Colonic mucosa (tissue), 4 donors: ENCODE measurements around the gene CDH3. TPM values are rescaled to one million over a fixed set of nuclear protein-coding genes. Genes with fewer than 3 reads are reported as not detected.

Experiments
- DNase-seq: peaks from one replicate; pipeline ENCODE4 v3.0.0-alpha.2; 2020
- H3K27ac ChIP-seq: fragments of 200-600 bp; one replicate; pipeline ENCODE4 v1.8.0; 2021
- H3K27me3 ChIP-seq: fragments of 200-600 bp; one replicate; pipeline ENCODE4 v1.8.0; 2021
- H3K36me3 ChIP-seq: fragments of 200-600 bp; one replicate; pipeline ENCODE4 v1.8.0; 2021
- H3K4me1 ChIP-seq: fragments of 200-600 bp; one replicate; pipeline ENCODE4 v1.8.0; 2021; ENCODE audit warnings: mild to moderate bottlenecking
- H3K4me3 ChIP-seq: fragments of 200-600 bp; one replicate; pipeline ENCODE4 v1.8.0; 2021
- H3K9ac ChIP-seq, 2 donors: one replicate each; pipeline ENCODE4 v1.7.0; 2013; ENCODE audit warnings: control low read depth in 2 of 2, low read depth in 2 of 2, low read length in 2 of 2
- H3K9me3 ChIP-seq: fragments of 200-600 bp; one replicate; pipeline ENCODE4 v1.8.0; 2021
- intact Hi-C: fragments of 100-400 bp; cut with DNase I; formaldehyde crosslinking; loops from one replicate; pipeline ENCODE4 v1.14.1; 2022
- total RNA-seq, 2 donors: library from RNA; stranded (reverse); fragmentation: NEBNext Ultra II Directional in 1 of 2; extraction: Animal tissue kit (Norgen Biotek cat#: 25700) in 1 of 2; gene quantifications; one replicate each; pipeline ENCODE4 v1.2.1, GENCODE V29; 2021
- TF ChIP-seq, protein P1 (sequence below): fragments of 200-600 bp; IDR thresholded peaks from one replicate; pipeline ENCODE4 v1.8.0; 2022; ENCODE audit warnings: antibody characterized with exemption, mild to moderate bottlenecking
- donor health status: healthy.
- donor health status: DM: no; HTN: no; CAD: no.
- donor health status: DM: no; HTN: no; CAD: no.

Gene CDH3
- total RNA-seq, 2 donors from 2014 or later: 3.6 to 3.9 TPM

DNA sequence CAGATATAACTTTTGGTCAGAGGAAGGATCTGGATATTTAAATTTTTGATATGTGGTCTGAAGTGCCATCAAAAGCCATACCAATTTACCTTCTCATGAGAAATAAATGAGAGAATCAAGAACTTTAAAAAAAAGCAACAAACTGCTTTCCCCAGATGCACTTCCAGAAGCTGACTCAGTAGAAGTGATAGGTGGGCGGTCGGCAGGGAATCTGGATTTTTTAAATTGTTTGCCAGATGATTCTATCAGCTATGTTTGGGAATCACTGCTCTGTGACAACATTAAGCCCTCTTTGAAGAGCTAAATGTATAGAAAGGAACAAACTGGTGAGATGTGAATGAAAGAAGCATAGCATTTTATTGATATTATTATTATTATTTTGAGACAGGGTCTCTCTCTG is 19.2 kb downstream of the CDH3 start:
- intact Hi-C loops: no loop called here
- no peak for DNase-seq
- no peak overlapping the region for H3K9ac ChIP-seq
- no peaks in the 10 kb centered on the region for H3K36me3 ChIP-seq
- H3K27me3 ChIP-seq: no peaks in the 10 kb centered on the region
- H3K27ac ChIP-seq: no peak overlapping the region
- H3K9me3 ChIP-seq: no peaks in the 10 kb centered on the region
- no peak overlapping the region for H3K4me3 ChIP-seq
- no peaks in the 10 kb centered on the region for H3K4me1 ChIP-seq
- TF ChIP-seq, protein P1, sequence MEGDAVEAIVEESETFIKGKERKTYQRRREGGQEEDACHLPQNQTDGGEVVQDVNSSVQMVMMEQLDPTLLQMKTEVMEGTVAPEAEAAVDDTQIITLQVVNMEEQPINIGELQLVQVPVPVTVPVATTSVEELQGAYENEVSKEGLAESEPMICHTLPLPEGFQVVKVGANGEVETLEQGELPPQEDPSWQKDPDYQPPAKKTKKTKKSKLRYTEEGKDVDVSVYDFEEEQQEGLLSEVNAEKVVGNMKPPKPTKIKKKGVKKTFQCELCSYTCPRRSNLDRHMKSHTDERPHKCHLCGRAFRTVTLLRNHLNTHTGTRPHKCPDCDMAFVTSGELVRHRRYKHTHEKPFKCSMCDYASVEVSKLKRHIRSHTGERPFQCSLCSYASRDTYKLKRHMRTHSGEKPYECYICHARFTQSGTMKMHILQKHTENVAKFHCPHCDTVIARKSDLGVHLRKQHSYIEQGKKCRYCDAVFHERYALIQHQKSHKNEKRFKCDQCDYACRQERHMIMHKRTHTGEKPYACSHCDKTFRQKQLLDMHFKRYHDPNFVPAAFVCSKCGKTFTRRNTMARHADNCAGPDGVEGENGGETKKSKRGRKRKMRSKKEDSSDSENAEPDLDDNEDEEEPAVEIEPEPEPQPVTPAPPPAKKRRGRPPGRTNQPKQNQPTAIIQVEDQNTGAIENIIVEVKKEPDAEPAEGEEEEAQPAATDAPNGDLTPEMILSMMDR: no peak

DNA sequence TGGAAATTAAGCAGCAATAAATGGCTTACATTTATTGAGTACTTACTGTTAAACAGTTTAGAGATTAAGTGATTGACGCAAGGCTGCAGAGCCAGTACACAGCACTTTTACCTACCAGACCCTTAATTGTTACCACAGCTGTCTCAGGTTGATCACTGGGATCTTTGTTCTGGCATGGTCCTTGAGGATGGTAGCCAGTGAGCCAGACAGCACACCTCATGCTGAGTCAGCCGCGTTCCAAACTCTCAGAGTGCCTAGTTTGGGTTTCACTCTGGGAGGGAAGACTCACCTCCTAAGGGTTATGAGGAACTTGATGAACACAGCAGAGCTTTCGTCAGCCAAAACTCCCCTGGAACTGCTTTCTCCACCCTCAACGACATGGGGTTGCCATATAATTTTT is 20.4 kb downstream of the CDH3 start:
- H3K27me3 ChIP-seq: no peaks in the 10 kb centered on the region
- H3K9me3 ChIP-seq: no peaks in the 10 kb centered on the region
- H3K27ac ChIP-seq: no peak overlapping the region
- intact Hi-C loops: no loop called here
- no peak overlapping the region for H3K4me3 ChIP-seq
- no peak for DNase-seq
- H3K9ac ChIP-seq: no peak overlapping the region
- TF ChIP-seq, protein P1: no peak
- H3K4me1 ChIP-seq: no peaks in the 10 kb centered on the region
- H3K36me3 ChIP-seq: no peaks in the 10 kb centered on the region

DNA sequence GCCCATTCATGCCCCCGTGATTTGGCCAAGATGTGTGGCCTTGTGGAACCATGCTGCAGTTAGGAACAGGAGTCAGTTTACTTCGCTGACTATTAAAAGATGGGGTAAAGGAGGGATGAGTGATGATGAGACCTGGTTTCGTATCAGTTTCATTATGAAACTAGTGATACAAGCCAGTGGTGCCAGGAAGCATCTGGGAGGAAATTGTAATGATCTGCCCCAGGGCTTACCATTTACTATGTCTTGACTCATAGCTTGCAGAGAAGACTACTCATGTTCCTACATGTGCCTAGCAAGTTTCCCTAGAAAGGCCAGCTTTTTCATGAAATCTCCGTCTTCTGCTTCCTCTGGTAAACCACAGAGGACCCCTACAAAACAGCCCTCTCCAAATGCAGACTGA is 23.2 kb downstream of the CDH3 start:
- Histone ChIP-seq H3K36me3 (no peaks in the 10 kb centered on the region), H3K9ac (no peak overlapping the region), H3K9me3 (no peaks in the 10 kb centered on the region), H3K4me3 (no peak overlapping the region), H3K27ac (no peak overlapping the region), H3K4me1 (no peaks in the 10 kb centered on the region), H3K27me3 (no peaks in the 10 kb centered on the region)
- intact Hi-C loops: no loop called here
- DNase-seq: no peak
- TF ChIP-seq, protein P1: no peak

DNA sequence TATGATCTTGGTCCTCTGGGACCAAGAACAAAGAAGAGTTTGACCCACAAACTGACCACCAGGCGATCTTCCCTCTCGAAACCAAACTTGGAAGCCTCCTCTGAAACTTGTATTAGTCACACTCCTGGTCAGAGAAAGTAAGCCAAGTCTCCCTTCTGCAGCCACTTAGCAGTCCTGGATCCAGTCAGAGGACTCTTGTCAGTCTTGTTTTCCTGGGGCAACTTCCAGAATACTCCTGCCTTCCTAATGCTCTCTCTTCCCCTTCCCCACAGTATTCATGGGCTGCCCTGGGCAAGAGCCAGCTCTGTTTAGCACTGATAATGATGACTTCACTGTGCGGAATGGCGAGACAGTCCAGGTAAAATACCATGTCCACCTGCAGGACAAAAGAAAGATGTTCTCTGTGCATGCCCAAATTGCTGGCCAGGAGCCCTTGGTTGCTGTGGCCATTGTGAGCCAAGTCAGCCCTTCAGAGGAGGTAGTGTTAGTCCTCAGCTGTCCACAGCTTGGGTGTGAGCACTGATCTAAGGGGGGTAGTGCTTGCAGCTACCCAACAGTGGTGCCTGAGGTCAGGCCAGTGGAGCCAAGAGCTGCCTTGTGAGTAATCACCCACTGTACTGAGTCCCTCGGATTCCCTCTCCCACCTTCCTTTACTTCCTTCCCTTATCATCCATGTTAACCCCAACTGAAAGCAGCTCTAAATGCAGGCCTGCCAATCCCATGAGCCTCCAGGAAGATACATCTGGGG is 31.2 kb downstream of the CDH3 start:
- Histone ChIP-seq H3K27ac (no peak overlapping the region), H3K9me3 (no peaks in the 10 kb centered on the region), H3K36me3 (no peaks in the 10 kb centered on the region), H3K4me1 (no peaks in the 10 kb centered on the region), H3K4me3 (no peak overlapping the region), H3K9ac (no peak overlapping the region), H3K27me3 (no peaks in the 10 kb centered on the region)
- no peak for DNase-seq
- intact Hi-C loops: no loop called here
- TF ChIP-seq, protein P1: no peak

DNA sequence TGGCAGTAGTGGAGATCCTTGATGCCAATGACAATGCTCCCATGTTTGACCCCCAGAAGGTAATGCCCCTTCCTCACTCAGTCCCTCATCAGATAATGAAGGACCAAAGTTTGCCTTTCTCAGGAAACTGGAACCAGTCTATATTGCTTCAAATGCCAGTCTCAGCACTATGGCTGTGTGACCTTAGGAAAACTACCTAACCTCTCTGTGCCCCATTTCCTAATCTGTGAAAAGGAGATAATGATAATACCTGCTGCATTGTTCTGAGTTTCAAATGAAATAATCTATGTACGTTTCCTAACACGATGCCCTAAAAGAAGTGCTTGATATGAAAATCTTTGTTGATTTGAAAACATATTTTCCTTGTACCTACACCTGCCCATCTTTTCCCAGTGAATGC is 35.9 kb downstream of the CDH3 start:
- Histone ChIP-seq H3K9ac (no peak overlapping the region), H3K36me3 (no peaks in the 10 kb centered on the region), H3K27ac (no peak overlapping the region), H3K4me3 (no peak overlapping the region), H3K27me3 (no peaks in the 10 kb centered on the region), H3K4me1 (no peaks in the 10 kb centered on the region), H3K9me3 (no peaks in the 10 kb centered on the region)
- DNase-seq: no peak
- TF ChIP-seq, protein P1: no peak
- intact Hi-C loops: no loop called here
